Fibroblast of mammary gland (primary cell): ENCODE data around the gene ANO2.

Experiments used
- DNase-seq: peaks from one replicate; pipeline ENCODE4 v3.0.0-alpha.2; 2010; ENCODE audit warnings: low read depth
- H3K4me3 ChIP-seq: 2 replicates; pipeline ENCODE4 v1.5.1; 2011; ENCODE audit warnings: low read depth, mild to moderate bottlenecking, low read length, moderate library complexity; ENCODE audit not compliant: control insufficient read depth
- TF ChIP-seq, protein P1 (sequence below): conservative IDR thresholded peaks from 2 replicates; pipeline ENCODE4 v1.5.1; 2011; ENCODE audit warnings: low read depth, low read length, inconsistent platforms; ENCODE audit not compliant: control insufficient read depth, insufficient read depth

ANO2 gene

DNA sequence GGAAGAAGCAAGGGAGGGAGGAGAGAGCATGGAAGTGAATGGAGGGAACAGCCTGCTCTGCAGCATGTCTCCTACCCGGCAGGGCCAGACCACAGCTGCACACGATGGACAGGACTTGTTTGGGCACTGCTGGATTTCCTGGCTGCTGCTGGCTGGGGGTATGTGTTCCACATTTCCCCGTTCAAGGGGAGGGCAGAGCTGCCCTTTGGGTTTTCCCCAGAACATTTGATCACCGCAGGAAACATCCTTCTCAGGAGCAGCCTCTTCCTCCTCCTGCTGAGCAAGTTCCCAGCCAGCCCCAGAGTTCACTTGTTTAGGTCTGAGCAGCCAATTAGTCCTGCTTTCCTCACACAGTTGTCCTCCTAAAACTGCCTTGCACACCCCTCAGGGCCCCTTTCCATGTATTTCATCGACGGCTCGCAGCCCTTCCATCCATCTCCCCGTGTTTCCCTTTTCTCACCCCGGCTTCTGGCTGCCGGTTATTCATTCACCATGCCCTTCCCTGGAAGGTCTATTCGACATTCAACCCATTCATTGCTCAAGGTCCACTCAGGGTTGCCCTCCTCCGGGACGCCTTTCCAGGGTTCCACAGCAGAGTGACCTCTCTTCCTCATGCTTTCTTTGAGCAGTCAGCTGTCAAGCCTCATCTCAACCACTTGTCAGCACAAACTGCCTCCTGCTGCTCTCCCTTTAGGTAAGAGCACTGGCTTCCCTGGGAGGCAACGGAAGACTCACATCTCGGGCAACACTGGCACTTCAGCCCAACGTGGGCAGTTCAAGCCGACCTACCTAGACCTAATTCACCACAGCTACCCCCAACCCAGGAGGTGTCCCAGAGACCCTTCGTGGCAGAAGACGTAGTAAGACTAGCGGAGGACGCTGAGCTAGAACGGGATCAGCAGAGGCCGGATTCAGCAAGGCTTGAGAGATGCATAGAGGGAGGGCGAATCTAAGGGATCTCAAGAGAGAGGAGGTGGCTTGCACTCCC, 20.1 kb upstream of the ANO2 start:
- TF ChIP-seq, protein P1, sequence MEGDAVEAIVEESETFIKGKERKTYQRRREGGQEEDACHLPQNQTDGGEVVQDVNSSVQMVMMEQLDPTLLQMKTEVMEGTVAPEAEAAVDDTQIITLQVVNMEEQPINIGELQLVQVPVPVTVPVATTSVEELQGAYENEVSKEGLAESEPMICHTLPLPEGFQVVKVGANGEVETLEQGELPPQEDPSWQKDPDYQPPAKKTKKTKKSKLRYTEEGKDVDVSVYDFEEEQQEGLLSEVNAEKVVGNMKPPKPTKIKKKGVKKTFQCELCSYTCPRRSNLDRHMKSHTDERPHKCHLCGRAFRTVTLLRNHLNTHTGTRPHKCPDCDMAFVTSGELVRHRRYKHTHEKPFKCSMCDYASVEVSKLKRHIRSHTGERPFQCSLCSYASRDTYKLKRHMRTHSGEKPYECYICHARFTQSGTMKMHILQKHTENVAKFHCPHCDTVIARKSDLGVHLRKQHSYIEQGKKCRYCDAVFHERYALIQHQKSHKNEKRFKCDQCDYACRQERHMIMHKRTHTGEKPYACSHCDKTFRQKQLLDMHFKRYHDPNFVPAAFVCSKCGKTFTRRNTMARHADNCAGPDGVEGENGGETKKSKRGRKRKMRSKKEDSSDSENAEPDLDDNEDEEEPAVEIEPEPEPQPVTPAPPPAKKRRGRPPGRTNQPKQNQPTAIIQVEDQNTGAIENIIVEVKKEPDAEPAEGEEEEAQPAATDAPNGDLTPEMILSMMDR = no peak
- no peak overlapping the region for H3K4me3 ChIP-seq
- no peak for DNase-seq

DNA sequence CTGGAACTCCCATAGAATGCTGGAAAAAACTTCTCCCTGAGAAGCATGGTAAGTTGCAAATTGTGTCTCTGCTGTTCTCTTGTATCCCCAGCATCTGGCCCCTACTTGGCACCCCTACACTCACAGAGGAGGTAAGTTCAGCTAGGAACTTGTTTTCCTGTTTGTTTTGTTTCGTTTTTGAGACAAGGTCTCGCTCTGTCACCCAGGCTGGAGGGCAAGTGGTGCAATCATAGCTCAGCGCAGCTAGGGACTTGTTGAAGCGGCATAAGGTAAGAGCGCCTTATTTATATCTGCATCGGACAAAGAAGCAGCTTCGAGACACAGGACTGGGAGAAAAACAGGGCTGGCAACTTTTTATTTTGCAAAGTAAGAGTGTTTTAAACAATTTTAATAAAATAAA, 18.5 kb upstream of the ANO2 start:
- no peak overlapping the region for H3K4me3 ChIP-seq
- TF ChIP-seq, protein P1 = no peak

DNA sequence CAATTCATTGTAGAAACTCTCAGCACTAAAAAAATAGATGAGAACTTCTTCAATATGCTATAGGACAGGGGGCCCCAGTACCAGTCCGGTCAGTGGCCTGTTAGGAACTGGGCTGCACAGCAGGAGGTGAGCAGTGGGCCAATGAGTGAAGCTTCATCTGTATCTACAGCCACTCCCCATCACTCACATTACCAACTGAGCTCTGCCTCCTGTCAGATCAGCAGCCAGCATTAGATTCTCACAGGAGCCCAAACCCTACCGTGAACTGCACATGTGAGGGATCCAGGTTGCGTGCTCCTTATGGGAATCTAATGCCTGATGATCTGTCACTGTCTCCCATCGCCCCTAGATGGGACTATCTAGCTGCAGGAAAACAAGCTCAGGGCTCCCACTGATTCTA, 15.7 kb upstream of the ANO2 start:
- TF ChIP-seq, protein P1 = no peak
- no peak overlapping the region for H3K4me3 ChIP-seq
- DNase-seq = no peak

More for the DNA sequence above, 18.5 kb upstream of the ANO2 start:
- DNase-seq = no peak

DNA sequence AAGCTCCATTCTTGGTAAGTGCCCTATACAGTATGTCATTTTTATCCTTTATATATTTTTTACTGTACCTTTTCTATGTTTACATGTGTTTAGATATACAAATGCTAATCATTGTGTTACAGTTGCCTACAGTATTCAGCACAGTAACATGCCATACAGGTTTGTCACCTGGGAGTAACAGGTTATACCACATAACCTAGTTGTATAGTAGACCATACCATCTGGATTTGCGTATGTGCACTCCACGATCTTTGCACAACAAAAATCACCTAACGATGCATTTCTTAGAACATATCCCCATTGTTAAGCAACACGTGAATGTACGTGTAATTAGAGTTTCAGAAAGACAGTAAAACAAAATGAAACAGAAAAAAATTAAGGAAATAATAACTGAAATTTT, 11.9 kb upstream of the ANO2 start:
- no peak overlapping the region for H3K4me3 ChIP-seq
- TF ChIP-seq, protein P1 = no peak
- DNase-seq = no peak

DNA sequence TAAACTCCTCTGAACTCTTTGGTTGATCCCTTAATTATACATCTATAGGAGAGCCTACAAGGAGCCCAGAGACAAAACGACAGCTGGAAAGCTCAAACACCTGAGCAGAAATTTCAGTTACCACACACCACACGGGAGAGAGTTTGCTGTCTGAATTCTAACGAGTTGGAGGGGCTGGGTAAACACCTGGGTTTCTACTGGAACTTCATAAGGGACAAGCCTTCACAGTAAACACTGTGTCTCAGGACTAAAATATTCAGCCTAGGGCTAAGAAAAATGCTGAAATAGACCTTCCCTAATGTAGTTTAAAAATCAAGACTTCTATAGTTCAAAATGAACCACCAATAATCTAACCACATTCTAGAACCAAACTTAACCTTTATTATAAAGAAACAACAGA, 9.6 kb upstream of the ANO2 start:
- TF ChIP-seq, protein P1 = no peak
- no peak overlapping the region for H3K4me3 ChIP-seq
- no peak for DNase-seq

DNA sequence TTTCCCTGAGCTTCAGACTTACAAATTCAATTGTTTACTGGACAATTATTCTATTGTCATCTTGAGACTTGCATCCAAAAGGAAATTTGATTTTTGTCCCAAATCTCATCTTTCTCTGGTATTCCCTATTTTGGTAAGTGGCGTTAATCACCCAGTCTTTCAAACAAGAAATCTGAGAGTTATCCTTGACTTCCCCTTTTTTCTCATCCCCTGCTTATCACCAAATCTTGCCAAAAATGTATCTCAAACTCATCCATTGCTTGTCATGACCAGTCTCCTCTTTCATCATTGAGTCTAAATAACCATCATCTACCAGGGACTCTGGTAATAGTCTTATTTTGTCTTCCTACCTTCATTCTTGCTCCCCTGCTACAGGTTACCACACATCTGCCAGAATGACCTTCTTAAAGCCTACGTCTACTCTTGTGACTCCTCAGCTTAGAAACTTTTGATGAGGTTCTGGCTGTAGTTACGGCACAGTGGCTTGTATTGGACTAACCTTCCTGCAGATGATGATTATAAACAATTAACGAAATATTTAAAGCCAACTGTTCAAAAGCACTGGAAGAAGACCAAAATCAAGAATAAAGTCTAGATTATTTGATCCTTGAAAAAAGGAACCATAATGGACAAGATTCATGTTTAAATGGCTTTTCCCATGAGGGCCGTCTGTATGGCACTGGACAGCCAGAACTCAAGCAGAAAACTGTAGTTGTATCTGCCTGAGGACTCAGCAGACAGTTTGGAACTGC, 9.0 kb upstream of the ANO2 start:
- TF ChIP-seq, protein P1 = no peak
- H3K4me3 ChIP-seq = no peak overlapping the region
- no peak for DNase-seq
